GM19193 (cell line): ENCODE data around the gene B4GALT2.

Experiments used
- POLR2A ChIP-seq: IDR thresholded peaks from 4 replicates; pipeline ENCODE4 v1.6.1; 2011; ENCODE audit not compliant: insufficient read depth, insufficient read length; ENCODE audit errors: extremely low read depth

Gene B4GALT2

DNA sequence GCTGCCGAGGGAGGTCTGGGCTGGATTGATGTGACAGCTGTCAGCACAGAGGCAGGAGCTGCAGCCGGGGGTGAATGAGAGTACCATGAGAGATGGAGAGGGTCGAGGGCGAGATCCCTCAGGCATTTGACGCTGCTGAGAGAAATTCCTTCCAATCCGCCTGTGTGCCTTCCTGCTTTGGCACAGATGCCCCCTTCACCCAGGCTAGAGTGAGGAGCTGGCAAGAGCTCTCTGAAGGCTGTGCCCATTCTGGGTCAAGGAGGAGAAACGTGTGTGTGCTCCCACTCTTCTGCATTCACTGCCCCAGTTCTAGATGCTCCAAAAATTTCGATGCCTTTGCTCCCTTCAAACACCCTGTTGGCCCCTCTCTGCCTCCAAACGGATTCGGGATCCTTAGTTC lies 40.6 kb upstream of the B4GALT2 start:
- TF ChIP-seq POLR2A = no peak

DNA sequence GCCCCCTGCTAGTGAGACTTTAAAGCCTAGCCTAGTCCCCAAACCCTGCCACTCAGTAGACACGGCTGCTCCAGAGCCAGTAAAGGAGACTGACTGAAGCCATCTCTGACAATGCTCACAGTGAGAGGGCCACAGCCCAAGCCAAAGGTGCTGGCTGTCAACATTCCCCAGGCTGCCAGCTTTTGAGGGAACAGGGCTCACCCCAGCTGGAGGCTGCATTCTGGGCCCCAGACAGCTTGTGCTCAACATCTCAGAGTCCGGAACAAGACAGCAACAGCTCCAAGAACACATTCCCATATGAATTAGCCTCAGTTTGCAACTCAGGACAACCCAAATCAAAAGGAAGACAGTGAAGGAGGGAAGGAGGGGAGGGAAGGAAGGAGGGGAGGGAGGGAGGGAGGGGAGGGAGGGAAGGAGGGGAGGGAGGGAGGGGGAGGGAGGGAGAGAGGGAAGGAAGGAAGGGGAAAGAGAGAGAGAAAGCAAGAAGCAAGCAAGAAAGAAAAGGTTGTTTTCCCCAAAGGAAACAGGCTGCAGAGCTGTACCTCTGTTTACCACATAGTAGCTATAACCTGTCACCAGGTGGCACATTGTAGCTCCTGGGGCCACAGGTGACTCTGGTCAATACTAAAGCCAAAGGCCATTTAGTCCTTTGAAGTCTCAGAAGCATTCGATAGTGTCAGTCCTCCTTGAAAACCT lies 40.0 kb upstream of the B4GALT2 start:
- TF ChIP-seq POLR2A = no peak

DNA sequence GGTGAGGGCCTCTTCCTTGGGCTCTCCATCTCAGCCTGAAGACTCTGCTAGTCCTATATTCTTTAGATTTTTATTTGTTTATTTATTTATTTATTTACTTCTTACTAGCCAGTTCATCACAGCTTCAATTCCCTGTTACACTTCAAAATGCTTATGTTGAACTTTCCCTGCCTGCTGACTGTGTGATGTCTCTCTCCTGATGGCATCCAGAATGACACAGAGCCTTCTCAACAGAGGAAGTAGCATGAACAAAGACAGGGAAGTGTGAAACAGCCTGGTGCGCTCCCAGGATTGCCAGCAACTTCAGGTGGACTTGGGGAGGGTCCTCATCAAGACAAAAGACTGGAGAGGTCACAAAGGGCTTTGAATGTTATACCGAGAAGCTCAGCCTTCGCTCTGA lies 36.6 kb upstream of the B4GALT2 start:
- no peak for TF ChIP-seq POLR2A

DNA sequence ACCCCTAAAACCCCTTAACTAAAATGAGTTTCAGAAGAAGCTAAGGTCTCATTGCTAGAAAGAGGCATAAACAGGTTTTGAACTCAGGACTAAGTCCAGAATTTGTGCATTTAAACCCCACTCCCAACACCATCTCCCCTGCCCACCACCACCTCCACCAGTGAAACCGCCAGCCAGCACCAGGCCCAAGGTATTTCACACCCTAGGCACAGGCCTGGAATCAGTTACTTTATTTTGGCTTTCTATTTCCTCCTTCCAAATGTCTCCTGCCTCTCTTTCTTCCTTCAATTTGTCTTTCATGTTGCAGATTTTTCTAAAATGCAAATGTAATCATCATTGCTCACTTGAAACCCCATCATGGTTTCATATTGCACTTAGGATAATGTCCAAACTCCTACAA lies 34.1 kb upstream of the B4GALT2 start:
- TF ChIP-seq POLR2A = no peak

DNA sequence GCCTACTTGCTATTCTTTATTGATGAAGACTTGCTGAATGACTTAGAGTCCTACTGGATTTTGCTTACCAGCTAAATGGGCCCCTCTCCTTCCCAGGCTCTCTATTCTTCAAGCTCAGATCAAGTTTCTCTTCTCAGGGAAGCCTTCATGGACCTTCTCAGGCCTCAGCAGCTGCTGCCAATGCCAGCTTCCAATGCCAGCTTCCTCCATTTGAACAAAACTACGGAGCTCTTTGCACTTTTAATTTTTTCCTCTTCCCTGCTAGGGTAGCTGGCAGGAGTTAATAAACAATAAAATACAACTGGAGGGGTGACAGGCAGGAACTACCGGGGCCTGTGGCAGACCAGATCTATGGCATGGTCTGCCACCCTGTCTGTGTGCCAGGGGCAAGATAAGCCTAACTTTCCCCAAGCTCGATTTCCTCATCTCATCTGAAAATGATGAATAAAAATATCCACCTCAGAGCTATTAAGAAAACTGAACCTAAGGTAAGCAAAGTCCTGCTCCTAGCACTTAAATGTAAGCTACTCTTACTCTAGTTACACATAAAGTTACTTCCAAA lies 33.3 kb upstream of the B4GALT2 start:
- TF ChIP-seq POLR2A = no peak

DNA sequence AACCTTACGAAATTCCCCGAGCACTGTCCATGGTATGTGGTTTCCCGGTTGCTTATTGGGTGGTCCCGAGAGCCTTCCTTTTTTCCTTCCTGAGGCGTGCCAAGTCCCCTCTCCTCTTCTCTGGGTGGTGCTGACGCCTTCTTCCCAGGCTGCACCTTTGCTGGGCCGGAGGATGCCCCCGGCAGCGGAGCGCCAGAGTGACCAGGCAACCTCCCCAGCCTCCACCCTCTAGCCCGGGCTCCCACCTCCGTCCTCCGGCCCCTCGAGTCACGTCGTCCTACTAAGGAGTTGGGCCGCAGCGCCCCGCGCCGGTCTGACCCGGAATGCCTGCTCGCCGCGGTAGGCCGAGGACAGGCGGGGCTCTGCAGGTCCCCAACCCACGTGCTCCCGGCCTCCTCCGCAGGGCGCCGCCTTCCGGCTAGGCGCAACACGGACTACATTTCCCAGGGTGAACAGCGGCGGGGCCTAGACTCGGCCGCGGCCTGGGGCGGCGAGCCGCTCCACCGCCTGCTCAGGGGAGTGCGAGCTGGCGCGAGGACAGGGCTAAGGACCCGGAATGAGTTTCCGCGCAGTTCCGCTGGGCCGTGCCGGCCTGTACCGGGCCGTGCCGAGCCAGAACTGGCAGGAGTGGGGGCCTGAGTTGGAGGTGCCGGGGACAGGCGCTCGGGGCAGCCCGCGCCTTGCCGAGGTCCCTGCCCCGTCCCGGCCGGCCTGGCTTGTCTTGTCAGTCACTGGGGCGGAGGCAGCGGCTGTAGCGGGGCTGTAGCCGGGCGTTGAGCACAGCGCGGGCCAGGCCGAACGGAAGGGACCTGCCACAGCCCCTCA lies 32.6 kb upstream of the B4GALT2 start, which contains the start of gene IPO13:
TSS of gene IPO13 (plus strand) at position 715 of the 825 bp plus-strand sequence. CDS start 651 bp downstream, outside the sequence.
- peak; percentile 93 for TF ChIP-seq POLR2A

DNA sequence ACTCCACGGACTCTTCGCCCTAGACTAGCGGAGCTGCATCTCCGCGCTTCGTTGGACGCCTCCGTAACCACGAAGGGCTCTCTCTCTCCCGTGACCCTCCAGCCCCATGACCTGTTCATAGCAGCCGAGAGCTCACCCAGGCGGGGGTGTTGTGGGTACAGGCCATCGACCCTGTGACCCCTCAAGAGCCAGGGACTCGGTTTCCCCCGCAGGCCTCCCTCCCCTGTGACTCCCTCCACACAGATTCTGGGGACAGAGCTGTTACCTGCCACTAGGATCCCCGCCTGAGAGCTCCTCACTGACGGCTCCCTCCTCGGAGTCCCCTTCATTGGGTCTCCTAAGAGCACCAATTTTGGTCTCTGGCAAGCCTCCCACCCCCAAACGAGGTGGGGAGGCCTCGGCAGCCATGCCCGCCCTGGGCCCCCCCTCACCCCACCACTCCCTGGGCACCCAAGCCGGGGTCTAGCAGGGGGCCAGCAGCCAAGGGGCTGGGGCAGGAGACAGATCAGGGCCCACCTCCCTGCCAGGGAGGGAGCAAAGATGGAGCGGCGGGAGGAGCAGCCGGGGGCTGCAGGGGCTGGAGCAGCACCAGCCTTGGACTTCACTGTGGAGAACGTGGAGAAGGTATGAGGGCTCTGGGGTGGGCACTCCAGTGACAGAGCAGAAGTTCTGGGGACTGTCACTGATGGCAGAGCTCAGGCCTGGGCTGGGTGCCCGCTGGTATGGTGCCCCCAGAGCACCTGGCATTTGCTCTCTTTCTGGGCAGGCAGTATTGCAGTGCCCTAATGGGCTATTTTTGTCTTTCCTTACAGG lies 31.7 kb upstream of the B4GALT2 start:
- no peak for TF ChIP-seq POLR2A

DNA sequence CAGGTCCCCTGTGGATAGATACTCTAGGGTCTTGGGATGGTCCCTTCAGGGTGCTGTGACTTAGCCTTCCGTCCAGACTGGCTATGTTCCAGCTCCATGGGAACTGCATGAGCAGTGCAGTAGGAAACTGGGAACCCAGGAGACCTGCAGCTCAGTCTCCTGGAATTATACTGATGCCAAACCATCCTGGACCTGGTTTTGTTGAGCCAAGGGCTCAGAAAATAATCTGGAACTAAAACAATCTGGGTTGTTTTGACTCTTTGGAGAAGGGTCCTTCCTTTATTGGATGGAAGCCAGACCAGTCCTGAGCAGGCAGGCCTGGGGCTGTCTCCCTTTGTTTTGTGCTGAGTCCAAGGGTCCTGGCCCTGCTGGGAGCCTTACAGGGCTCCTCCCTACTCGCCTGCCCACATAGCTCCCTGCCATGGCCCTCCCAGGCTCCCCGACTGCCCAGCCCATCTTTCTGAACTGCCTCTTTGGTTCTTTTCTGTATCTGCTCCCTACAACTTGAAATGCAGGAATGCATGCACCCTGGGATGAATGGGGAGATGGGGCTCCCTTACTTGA lies 31.1 kb upstream of the B4GALT2 start:
- no peak for TF ChIP-seq POLR2A

DNA sequence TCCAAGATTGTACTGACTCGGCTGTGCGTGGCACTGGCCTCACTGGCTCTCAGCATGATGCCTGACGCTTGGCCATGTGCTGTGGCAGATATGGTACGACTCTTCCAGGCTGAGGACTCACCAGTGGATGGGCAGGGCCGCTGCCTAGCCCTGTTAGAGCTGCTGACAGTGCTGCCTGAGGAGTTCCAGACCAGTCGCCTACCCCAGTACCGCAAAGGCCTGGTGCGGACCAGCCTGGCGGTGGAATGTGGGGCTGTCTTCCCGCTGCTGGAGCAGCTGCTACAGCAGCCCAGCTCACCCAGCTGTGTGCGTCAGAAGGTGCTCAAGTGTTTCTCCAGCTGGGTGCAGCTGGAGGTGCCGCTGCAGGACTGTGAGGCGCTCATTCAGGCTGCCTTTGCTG lies 29.3 kb upstream of the B4GALT2 start:
- no peak for TF ChIP-seq POLR2A

DNA sequence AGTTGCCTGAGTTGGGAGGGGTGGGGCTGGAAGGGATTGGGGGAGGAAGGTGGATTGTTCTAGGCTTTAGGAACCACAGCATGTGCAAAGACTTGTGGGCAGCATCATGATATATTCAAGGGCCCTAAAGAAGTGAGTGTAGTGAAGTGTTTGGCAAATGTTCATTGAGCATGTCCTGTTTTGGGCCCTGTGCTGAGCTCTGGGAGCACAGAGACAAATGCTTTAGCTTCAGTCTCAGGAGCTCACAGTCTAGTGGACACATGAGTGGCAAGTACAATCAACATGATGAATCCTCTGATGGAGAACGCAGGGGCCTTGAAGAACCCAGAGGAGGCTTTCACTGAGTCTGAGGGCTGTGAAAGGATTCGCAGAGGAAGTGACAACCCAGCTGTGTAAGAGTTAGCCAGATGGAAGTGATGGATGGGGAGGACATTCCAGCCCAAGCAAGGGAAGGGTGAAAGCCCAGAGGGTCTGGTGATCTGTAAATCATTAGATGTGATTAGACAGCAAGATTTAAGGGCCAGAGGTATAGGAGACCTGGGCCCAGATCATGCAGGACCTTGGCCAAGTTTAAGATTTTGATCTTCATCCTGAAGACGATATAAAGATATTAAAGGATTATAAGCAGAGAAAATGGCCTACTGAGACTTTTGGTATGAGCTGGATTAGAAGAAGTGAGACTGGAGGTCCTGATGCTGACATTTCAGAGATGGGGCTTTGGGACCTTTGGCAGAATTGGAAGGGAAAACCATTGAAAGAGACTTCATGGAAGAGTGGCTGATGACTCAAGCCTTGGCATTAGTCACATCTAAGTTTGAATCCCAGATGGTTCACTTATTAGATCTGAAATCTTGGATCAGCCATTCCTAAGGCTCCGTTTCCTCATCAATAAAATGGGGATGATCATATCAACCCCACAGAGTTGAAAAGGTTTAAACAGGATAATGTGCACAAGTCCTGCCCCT lies 27.7 kb upstream of the B4GALT2 start:
- TF ChIP-seq POLR2A = no peak

DNA sequence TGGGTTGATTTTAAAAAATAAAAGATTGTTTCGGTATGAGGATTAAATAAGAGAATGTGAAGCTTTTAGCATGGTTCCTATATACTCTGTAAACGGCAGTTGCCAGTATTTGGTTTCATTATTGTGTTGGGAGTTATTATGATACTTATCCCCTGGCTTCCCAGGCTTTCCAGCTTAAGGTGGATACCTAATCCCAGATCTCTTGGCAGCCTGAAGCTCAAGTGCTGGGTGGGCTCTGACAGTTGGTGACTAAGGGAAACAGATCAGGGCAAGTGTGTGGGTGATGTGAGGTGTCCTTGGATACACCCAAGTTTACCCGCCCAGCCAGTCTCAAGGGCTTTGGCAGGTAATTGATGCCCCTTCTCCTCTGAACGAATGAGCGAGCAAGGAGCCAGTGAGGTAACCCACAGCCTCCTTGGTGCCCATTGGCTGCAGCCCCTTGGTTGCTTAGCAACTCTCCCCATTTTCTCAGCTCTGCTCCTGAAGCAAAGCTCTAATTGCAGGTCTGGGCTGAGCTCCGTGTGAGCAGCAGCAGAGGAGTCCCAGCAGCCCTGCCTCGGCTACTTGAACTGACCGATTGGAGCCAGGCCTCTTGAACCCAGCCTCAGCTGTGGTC lies 26.2 kb upstream of the B4GALT2 start:
- TF ChIP-seq POLR2A = no peak

DNA sequence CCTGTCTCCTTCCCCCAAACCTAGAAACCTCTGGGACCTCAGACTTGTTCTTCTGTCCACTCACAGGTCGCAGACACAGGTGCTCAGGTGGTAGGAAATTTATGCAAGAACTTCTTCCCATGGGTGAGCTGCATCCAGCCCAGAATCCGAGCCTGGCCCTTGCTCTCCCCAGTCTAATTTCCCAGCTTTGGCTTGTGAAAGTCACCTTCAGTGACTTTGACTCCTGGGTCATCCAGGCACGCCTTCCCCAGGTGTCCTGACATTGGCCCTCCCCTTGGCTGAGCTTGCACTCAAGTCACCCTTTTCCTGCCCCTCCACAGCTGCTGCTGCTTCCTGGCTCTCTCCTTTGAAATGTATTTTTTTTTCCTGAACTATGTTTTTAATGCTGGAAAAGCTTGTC lies 25.6 kb upstream of the B4GALT2 start:
- TF ChIP-seq POLR2A = no peak

DNA sequence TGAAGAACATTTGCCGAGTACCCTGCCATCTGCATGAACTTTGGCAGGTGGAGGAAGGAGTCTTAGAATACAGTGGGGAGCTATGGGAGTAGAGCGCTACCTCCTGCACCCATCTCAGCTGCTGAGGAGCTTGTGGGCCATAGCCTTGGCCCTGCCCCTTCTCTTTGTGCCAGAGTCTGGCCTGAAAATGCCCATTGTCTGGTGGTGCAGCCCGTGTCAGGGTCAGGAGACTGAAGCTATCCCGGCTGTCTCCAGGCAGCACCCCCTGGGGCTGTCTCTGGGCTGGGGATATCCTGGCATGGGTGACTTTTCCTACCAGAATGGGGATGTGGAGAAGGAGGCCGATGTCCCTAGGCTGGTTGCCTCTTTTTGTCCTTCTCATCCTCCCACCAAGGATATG lies 25.0 kb upstream of the B4GALT2 start:
- TF ChIP-seq POLR2A = no peak
